MM.1S (cell line): ENCODE results near the gene WDR37.

ENCODE experiments used
- DNase-seq: peaks from one replicate; pipeline ENCODE4 v3.0.0-alpha.2; 2015
- H2AFZ ChIP-seq: fragments of 300-600 bp; sonication (generic); 2 replicates; pipeline ENCODE4 v1.6.0; 2016; ENCODE audit warnings: antibody characterized with exemption, low read length
- H3F3A ChIP-seq: fragments of 300-600 bp; sonication (generic); 2 replicates; pipeline ENCODE4 v1.6.1; 2016; ENCODE audit warnings: mild to moderate bottlenecking, antibody characterized with exemption, low read length, moderate library complexity, mixed read lengths; ENCODE audit not compliant: insufficient read depth
- H3K27ac ChIP-seq: fragments of 300-600 bp; sonication (generic); 2 replicates; pipeline ENCODE4 v1.5.1; 2016; ENCODE audit warnings: mild to moderate bottlenecking, low read length
- H3K27me3 ChIP-seq: fragments of 300-600 bp; sonication (generic); replicated peaks from 2 replicates; pipeline ENCODE4 v1.6.0; 2016; ENCODE audit warnings: low read length; ENCODE audit not compliant: insufficient read depth
- H3K36me3 ChIP-seq: fragments of 300-600 bp; sonication (generic); replicated peaks from 2 replicates; pipeline ENCODE4 v1.6.1; 2016; ENCODE audit warnings: mild to moderate bottlenecking, low read length, mixed read lengths; ENCODE audit not compliant: insufficient read depth
- H3K4me1 ChIP-seq: fragments of 300-600 bp; sonication (generic); 2 replicates; pipeline ENCODE4 v1.6.1; 2016; ENCODE audit warnings: low read length, mixed read lengths
- H3K4me2 ChIP-seq: fragments of 300-600 bp; sonication (generic); 2 replicates; pipeline ENCODE4 v1.6.0; 2016; ENCODE audit warnings: low read depth, low read length
- H3K4me3 ChIP-seq: fragments of 300-600 bp; sonication (generic); 2 replicates; pipeline ENCODE4 v1.5.1; 2016; ENCODE audit warnings: low read length, mixed read lengths
- H3K79me2 ChIP-seq: fragments of 300-600 bp; sonication (generic); 2 replicates; pipeline ENCODE4 v1.6.1; 2016; ENCODE audit warnings: mixed run types, low read length, mixed read lengths
- H3K9ac ChIP-seq: fragments of 300-600 bp; sonication (generic); 2 replicates; pipeline ENCODE4 v1.6.1; 2016; ENCODE audit warnings: low read length, mixed read lengths
- H3K9me2 ChIP-seq: fragments of 300-600 bp; sonication (generic); replicated peaks from 2 replicates; pipeline ENCODE4 v1.6.1; 2016; ENCODE audit warnings: mild to moderate bottlenecking, low read length, mixed read lengths; ENCODE audit not compliant: insufficient read depth
- H3K9me3 ChIP-seq: fragments of 300-600 bp; sonication (generic); replicated peaks from 2 replicates; pipeline ENCODE4 v1.6.1; 2016; ENCODE audit warnings: mild to moderate bottlenecking, low read length, mixed read lengths; ENCODE audit not compliant: insufficient read depth
- H4K20me1 ChIP-seq: fragments of 300-600 bp; sonication (generic); 2 replicates; pipeline ENCODE4 v1.6.1; 2016; ENCODE audit warnings: mild to moderate bottlenecking, low read length, moderate library complexity, mixed read lengths; ENCODE audit not compliant: insufficient read depth
- CTCF ChIP-seq: fragments of 300-600 bp; sonication (generic); IDR thresholded peaks from 2 replicates; pipeline ENCODE4 v1.5.1; 2016; ENCODE audit warnings: antibody characterized with exemption, low read length, mixed read lengths
- EZH2 ChIP-seq: fragments of 300-600 bp; sonication (generic); optimal IDR thresholded peaks from 2 replicates; pipeline ENCODE3; 2017; ENCODE audit warnings: low read depth, mild to moderate bottlenecking, antibody characterized with exemption, low read length, mixed read lengths
- EZH2phosphoT487 ChIP-seq: fragments of 300-600 bp; sonication (generic); IDR thresholded peaks from 2 replicates; pipeline ENCODE4 v1.6.1; 2018; ENCODE audit warnings: antibody characterized with exemption, low read length

The WDR37 gene

GRCh38 chr10:1048349-1048731, 7.8 kb upstream of the WDR37 start:
- Histone ChIP-seq H3K27me3 (no peaks in the 10 kb centered on the region), H3K9ac (peak overlapping the region; percentile 97), H3K27ac (peak overlapping the region; percentile 99), H4K20me1 (no peaks in the 10 kb centered on the region), H3K36me3 (no peaks in the 10 kb centered on the region), H3K79me2 (peaks cover 74% of the 10 kb centered on the region), H2AFZ (peak overlapping the region; percentile 32; the same call in 1 of the 2 replicates), H3K4me1 (peaks cover 33% of the 10 kb centered on the region; the same call in 1 of the 2 replicates), H3K9me3 (no peaks in the 10 kb centered on the region), H3K9me2 (no peaks in the 10 kb centered on the region), H3K4me2 (peak overlapping the region; percentile 82), H3F3A (peaks cover 36% of the 10 kb centered on the region), H3K4me3 (peak overlapping the region; percentile 99)
- no peak for TF ChIP-seq EZH2phosphoT487
- TF ChIP-seq CTCF = no peak
- TF ChIP-seq EZH2 = no peak
- peak; percentile 27 for DNase-seq

DNA sequence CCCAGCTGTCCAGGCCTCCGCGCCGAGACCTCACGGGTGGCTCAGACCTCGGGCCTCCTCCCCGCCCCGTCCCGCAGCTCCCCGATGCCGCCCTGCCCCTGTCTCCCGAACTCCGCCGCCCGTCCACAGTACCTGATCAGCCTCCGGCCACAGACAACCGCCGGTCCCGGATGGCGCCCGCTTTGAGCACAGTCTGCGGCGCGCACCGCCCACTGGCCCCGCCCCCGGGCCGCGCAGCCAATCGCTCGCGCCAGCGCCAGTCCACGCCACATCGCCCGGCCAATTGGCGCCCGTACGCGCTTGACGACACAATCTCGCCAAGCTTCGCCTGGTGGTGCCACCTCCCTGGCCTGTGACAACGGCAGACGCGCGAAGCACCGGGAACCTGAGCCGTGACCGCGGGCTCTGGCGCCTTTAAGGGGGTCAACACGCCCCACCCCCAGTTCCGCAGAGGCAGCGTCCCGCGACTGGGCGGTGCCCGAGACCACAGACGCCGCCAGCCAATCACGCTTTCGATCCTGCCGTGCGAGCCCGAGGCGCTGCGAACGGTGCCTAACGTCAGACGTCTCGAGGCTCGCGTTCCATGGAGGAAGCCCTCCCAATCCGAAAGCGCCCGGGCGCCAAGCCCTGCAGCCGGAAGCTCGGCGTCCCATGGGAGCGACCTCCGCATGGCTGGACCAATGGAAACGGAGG, 7.3 kb upstream of the WDR37 start, which contains the start of gene IDI1:
Gene IDI1, minus strand, starts transcription at position 388 of the 693 bp plus-strand sequence. Its CDS starts 116 bp downstream, at position 272.
- Histone ChIP-seq H2AFZ (peak within 1 kb of the TSS; percentile 39; the same call in 1 of the 2 replicates), H3K9me2 (no peaks in the 10 kb centered on the region), H3K4me1 (peaks cover 31% of the 10 kb centered on the region; the same call in 1 of the 2 replicates), H3K4me3 (peak within 1 kb of the TSS; percentile 99), H3K79me2 (peaks cover 74% of the 10 kb centered on the region), H4K20me1 (no peaks in the 10 kb centered on the region), H3K36me3 (no peaks in the 10 kb centered on the region), H3K4me2 (peak within 1 kb of the TSS; percentile 82), H3F3A (peaks cover 31% of the 10 kb centered on the region), H3K27ac (peak within 1 kb of the TSS; percentile 99), H3K9me3 (no peaks in the 10 kb centered on the region), H3K27me3 (no peaks in the 10 kb centered on the region), H3K9ac (peak within 1 kb of the TSS; percentile 97)
- TF ChIP-seq EZH2phosphoT487 = no peak
- TF ChIP-seq CTCF = no peak
- TF ChIP-seq EZH2 = no peak
- DNase-seq = peak; percentile 97

DNA sequence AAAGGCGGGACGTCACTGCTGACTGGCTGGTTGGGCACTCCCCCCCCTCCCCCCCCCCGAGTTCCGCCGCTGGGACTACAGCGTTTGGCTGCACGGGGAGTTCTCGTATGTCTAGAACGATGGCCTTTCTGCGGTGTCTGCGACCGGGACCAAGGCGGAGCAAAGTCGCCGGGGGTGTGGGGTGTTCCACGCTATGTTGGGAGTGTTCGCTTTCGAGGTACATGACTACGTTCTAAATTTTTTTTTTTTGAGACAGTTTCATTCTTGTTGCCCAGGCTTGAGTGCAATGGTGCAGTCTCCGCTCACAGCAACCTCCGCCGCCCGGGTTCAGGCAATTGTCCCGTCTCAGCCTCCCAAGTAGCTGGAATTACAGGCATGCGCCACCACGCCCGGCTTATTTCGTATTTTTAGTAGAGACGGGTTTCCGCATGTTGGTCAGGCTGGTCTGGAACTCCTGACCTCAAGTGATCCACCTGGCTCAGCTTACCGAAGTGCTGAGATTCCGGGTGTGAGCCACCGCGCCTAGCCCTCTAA, 6.7 kb upstream of the WDR37 start:
- Histone ChIP-seq H3K4me3 (peak overlapping the region; percentile 99), H3K27me3 (no peaks in the 10 kb centered on the region), H3K79me2 (peaks cover 74% of the 10 kb centered on the region), H3K9ac (peak overlapping the region; percentile 97), H3K36me3 (no peaks in the 10 kb centered on the region), H3K4me2 (peak overlapping the region; percentile 56), H3K9me2 (no peaks in the 10 kb centered on the region), H3K9me3 (no peaks in the 10 kb centered on the region), H4K20me1 (no peaks in the 10 kb centered on the region), H3F3A (peaks cover 26% of the 10 kb centered on the region), H2AFZ (no peak overlapping the region), H3K4me1 (peaks cover 30% of the 10 kb centered on the region), H3K27ac (peak overlapping the region; percentile 99)
- DNase-seq = no peak
- TF ChIP-seq EZH2phosphoT487 (no peak), CTCF (no peak), EZH2 (no peak)
